H9 (cell line): ENCODE measurements around the gene MSLN. TPM values are rescaled to one million over a fixed set of nuclear protein-coding genes. Genes with fewer than 3 reads are reported as not detected.

Experiments used
- DNase-seq: peaks from one replicate; pipeline ENCODE4 v3.0.0-alpha.2; 2017
- H2AFZ ChIP-seq: one replicate; pipeline ENCODE4 v1.6.1; 2013; ENCODE audit warnings: mild to moderate bottlenecking, low read length, control low read depth, moderate library complexity
- H2AK5ac ChIP-seq: 2 replicates; pipeline ENCODE4 v1.6.1; 2013; ENCODE audit warnings: low read length, control low read depth, mixed read lengths; ENCODE audit not compliant: insufficient read length
- H2BK120ac ChIP-seq: one replicate; pipeline ENCODE4 v1.6.1; 2013; ENCODE audit warnings: low read depth, mild to moderate bottlenecking, low read length, control low read depth, inconsistent platforms; ENCODE audit not compliant: poor library complexity, severe bottlenecking
- H2BK12ac ChIP-seq: 2 replicates; pipeline ENCODE4 v1.6.1; 2013; ENCODE audit warnings: low read length, control low read depth, mixed read lengths, low read depth; ENCODE audit not compliant: insufficient read length
- H2BK15ac ChIP-seq: 2 replicates; pipeline ENCODE4 v1.6.1; 2013; ENCODE audit warnings: low read depth, low read length, control low read depth
- H2BK20ac ChIP-seq: one replicate; pipeline ENCODE4 v1.6.1; 2013; ENCODE audit warnings: low read depth, mild to moderate bottlenecking, low read length, control low read depth, inconsistent platforms; ENCODE audit not compliant: poor library complexity, severe bottlenecking
- H2BK5ac ChIP-seq: 2 replicates; pipeline ENCODE4 v1.6.1; 2013; ENCODE audit warnings: low read length, control low read depth, mixed read lengths; ENCODE audit not compliant: insufficient read length
- H3K14ac ChIP-seq: 2 replicates; pipeline ENCODE4 v1.6.1; 2013; ENCODE audit warnings: low read length, control low read depth; ENCODE audit not compliant: insufficient read depth
- H3K18ac ChIP-seq: 2 replicates; pipeline ENCODE4 v1.6.1; 2013; ENCODE audit warnings: low read depth, mild to moderate bottlenecking, mixed read lengths, low read length, control low read depth; ENCODE audit not compliant: insufficient read length
- H3K23ac ChIP-seq: 2 replicates; pipeline ENCODE4 v1.6.1; 2013; ENCODE audit warnings: low read length, control low read depth, mixed read lengths, low read depth; ENCODE audit not compliant: insufficient read length
- H3K23me2 ChIP-seq: 2 replicates; pipeline ENCODE4 v1.6.1; 2013; ENCODE audit warnings: low read depth, mild to moderate bottlenecking, mixed read lengths, low read length, control low read depth; ENCODE audit not compliant: insufficient read length, poor library complexity, severe bottlenecking
- H3K27ac ChIP-seq: 2 replicates; pipeline ENCODE4 v1.5.1; 2013; ENCODE audit warnings: low read length, control low read depth, mixed read lengths, low read depth; ENCODE audit not compliant: insufficient read length
- H3K27me3 ChIP-seq: 2 replicates; pipeline ENCODE4 v1.6.1; 2013; ENCODE audit warnings: low read length, control low read depth, inconsistent platforms; ENCODE audit not compliant: insufficient read depth
- H3K4ac ChIP-seq: 2 replicates; pipeline ENCODE4 v1.6.1; 2013; ENCODE audit warnings: low read depth, mild to moderate bottlenecking, control low read depth, inconsistent platforms, low read length, moderate library complexity
- H3K4me1 ChIP-seq: 2 replicates; pipeline ENCODE4 v1.6.1; 2013; ENCODE audit warnings: low read length, control low read depth, inconsistent platforms; ENCODE audit not compliant: insufficient read depth
- H3K4me2 ChIP-seq: 2 replicates; pipeline ENCODE4 v1.6.1; 2013; ENCODE audit warnings: low read length, control low read depth, mixed read lengths; ENCODE audit not compliant: insufficient read length, insufficient read depth
- H3K56ac ChIP-seq: 2 replicates; pipeline ENCODE4 v1.6.1; 2013; ENCODE audit warnings: low read depth, mild to moderate bottlenecking, mixed read lengths, low read length, control low read depth; ENCODE audit not compliant: insufficient read length
- H3K79me1 ChIP-seq: 2 replicates; pipeline ENCODE4 v1.6.1; 2013; ENCODE audit warnings: low read depth, mild to moderate bottlenecking, moderate library complexity, low read length, control low read depth, inconsistent platforms; ENCODE audit not compliant: insufficient read depth, poor library complexity, severe bottlenecking
- H3K79me2 ChIP-seq: 2 replicates; pipeline ENCODE4 v1.6.1; 2013; ENCODE audit warnings: low read length, control low read depth, inconsistent platforms; ENCODE audit not compliant: insufficient read depth
- H3K9ac ChIP-seq: 2 replicates; pipeline ENCODE4 v1.6.1; 2013; ENCODE audit warnings: low read length, control low read depth, mixed read lengths; ENCODE audit not compliant: insufficient read length; ENCODE audit errors: extremely low read depth
- H3K9me3 ChIP-seq: one replicate; pipeline ENCODE4 v1.6.1; 2013; ENCODE audit warnings: low read depth, low read length, inconsistent platforms; ENCODE audit not compliant: control insufficient read depth
- H3T11ph ChIP-seq: one replicate; pipeline ENCODE4 v1.6.1; 2013; ENCODE audit warnings: mild to moderate bottlenecking, low read length, control low read depth, inconsistent platforms
- H4K20me1 ChIP-seq: one replicate; pipeline ENCODE4 v1.6.1; 2013; ENCODE audit not compliant: control insufficient read depth, insufficient read length, insufficient read depth
- H4K5ac ChIP-seq: 2 replicates; pipeline ENCODE4 v1.6.1; 2013; ENCODE audit warnings: low read depth, mild to moderate bottlenecking, mixed read lengths, low read length, control low read depth; ENCODE audit not compliant: insufficient read length
- H4K8ac ChIP-seq: replicated peaks from 2 replicates; pipeline ENCODE4 v1.6.1; 2013; ENCODE audit warnings: low read length, control low read depth, mixed read lengths, low read depth; ENCODE audit not compliant: insufficient read length
- H4K91ac ChIP-seq: 2 replicates; pipeline ENCODE4 v1.6.1; 2013; ENCODE audit warnings: low read depth, mild to moderate bottlenecking, moderate library complexity, mixed read lengths, low read length, control low read depth; ENCODE audit not compliant: insufficient read length
- H3K27ac Mint-ChIP-seq, 3 experiments: 2 replicates in 2 of 3; 3 replicates in 1 of 3; pipeline ENCODE4 v1.8.0; 2020 to 2021; ENCODE audit warnings: mixed read lengths in 3 of 3, mild to moderate bottlenecking in 1 of 3, moderate library complexity in 1 of 3
- H3K27me3 Mint-ChIP-seq: 2 replicates; pipeline ENCODE4 v1.8.0; 2021; ENCODE audit warnings: low read depth, mild to moderate bottlenecking, moderate library complexity, mixed read lengths
- H3K36me3 Mint-ChIP-seq, 3 experiments: 2 replicates in 2 of 3; 3 replicates in 1 of 3; pipeline ENCODE4 v1.8.0; 2020 to 2021; ENCODE audit warnings: low read depth in 3 of 3, mixed read lengths in 3 of 3; ENCODE audit not compliant: insufficient read depth in 1 of 3
- H3K4me1 Mint-ChIP-seq, 2 experiments: 2 replicates each; pipeline ENCODE4 v1.8.0; 2020; ENCODE audit warnings: mixed read lengths in 2 of 2
- H3K4me3 Mint-ChIP-seq, 2 experiments: 2 replicates in 1 of 2; 3 replicates in 1 of 2; pipeline ENCODE4 v1.8.0; 2020 to 2021; ENCODE audit warnings: mild to moderate bottlenecking in 2 of 2, mixed read lengths in 2 of 2, moderate library complexity in 1 of 2
- H3K9me3 Mint-ChIP-seq, 2 experiments: 2 replicates in 1 of 2; 3 replicates in 1 of 2; pipeline ENCODE4 v1.8.0; 2020; ENCODE audit warnings: mild to moderate bottlenecking in 2 of 2, mixed read lengths in 2 of 2, moderate library complexity in 1 of 2
- whole genome bisulfite sequencing: extraction: QIAGEN DNeasy Blood & Tissue Kit; methylation state at CpG from one replicate; pipeline ENCODE4 v1.1.7; 2013; ENCODE audit warnings: missing lambda C conversion rate, low lambda C conversion rate, mixed read lengths; ENCODE audit not compliant: insufficient read length; ENCODE audit errors: extremely low coverage; 5-methylcytosine and 5-hydroxymethylcytosine counted together
- total RNA-seq: library from RNA; stranded (reverse); gene quantifications from 2 replicates; pipeline ENCODE4 v1.2.1, GENCODE V29; 2021
- TF ChIP-seq, protein P1 (sequence below): fragments of 200-600 bp; sonication (generic); conservative IDR thresholded peaks from 3 replicates; pipeline ENCODE4 v1.8.0; 2021; ENCODE audit warnings: antibody characterized with exemption, mild to moderate bottlenecking

Gene MSLN
- total RNA-seq, 1 experiment from 2014 or later = 0.22 TPM

DNA sequence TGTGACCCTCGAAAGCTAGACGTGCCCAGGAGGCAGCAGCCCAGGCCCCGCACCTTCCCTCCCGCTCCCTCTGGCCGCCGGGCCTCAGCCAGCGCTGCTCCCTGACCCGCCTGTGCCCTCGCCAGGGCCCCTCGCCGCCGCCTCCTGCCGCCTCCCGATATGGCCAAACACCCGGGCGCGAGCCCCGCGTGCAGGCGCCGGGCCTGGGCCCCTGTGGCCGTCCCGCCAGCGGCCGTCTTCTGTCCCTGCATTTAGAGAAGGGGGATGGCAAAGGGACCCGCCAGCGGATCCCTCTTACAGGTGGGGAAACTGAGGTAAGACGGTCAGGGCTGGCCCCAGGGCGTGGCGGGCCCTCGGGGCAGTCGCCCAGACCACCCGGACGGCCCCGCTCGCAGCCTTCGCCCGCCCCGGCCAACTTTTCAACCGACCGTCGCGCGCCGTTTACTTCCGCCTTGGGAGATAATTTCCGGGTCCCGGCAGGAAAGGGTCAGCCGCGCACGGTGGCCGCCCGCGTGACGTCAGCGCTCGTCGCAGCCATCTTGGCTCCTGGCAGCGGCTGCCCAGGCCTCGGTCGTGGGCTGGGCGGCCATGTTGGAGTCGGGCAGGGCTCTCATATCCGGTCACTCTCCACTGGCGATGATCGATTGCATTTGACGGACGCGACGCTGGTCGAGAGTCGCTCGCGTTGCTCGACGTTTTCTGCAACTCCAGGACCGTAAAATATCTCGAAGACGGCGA lies 47.0 kb downstream of the MSLN start:
- no peaks in the 10 kb centered on the region; the same call in 1 of the 2 replicates for H3K4me1 ChIP-seq
- no peak overlapping the region for H3K14ac ChIP-seq
- H3K4ac ChIP-seq = no peak overlapping the region
- H3K27ac ChIP-seq = no peak overlapping the region
- peaks cover 3% of the 10 kb centered on the region for H3K23me2 ChIP-seq
- no peak overlapping the region for H2AFZ ChIP-seq
- peak overlapping the region; percentile 46 for H3K4me2 ChIP-seq
- Mint-ChIP-seq H3K9me3 (peaks cover 0 to 8% of the 10 kb centered on the region in 2 experiments; a peak in 2 of 5 replicates), H3K4me3 (peak overlapping the region; percentile 91 to 95), H3K4me1 (peaks cover 2 to 7% of the 10 kb centered on the region in 2 experiments; a peak in 1 of 4 replicates), H3K27me3 (peaks cover 84% of the 10 kb centered on the region), H3K27ac (peak overlapping the region in 1 of 3 experiments; percentile 92; a peak in 1 of 7 replicates), H3K36me3 (no peaks in the 10 kb centered on the region)
- no peak overlapping the region for H4K5ac ChIP-seq
- TF ChIP-seq, protein P1, sequence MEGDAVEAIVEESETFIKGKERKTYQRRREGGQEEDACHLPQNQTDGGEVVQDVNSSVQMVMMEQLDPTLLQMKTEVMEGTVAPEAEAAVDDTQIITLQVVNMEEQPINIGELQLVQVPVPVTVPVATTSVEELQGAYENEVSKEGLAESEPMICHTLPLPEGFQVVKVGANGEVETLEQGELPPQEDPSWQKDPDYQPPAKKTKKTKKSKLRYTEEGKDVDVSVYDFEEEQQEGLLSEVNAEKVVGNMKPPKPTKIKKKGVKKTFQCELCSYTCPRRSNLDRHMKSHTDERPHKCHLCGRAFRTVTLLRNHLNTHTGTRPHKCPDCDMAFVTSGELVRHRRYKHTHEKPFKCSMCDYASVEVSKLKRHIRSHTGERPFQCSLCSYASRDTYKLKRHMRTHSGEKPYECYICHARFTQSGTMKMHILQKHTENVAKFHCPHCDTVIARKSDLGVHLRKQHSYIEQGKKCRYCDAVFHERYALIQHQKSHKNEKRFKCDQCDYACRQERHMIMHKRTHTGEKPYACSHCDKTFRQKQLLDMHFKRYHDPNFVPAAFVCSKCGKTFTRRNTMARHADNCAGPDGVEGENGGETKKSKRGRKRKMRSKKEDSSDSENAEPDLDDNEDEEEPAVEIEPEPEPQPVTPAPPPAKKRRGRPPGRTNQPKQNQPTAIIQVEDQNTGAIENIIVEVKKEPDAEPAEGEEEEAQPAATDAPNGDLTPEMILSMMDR = no peak
- no peak overlapping the region for H3K23ac ChIP-seq
- H3K56ac ChIP-seq = no peak overlapping the region
- no peak overlapping the region for H2BK120ac ChIP-seq
- no peaks in the 10 kb centered on the region for H3K79me2 ChIP-seq
- DNase-seq = peak; percentile 96
- H2BK12ac ChIP-seq = no peak overlapping the region
- H3K9me3 ChIP-seq = no peaks in the 10 kb centered on the region
- H4K8ac ChIP-seq = no peak overlapping the region
- no peak overlapping the region for H2AK5ac ChIP-seq
- no peak overlapping the region for H4K91ac ChIP-seq
- H2BK20ac ChIP-seq = no peak overlapping the region
- no peak overlapping the region for H3T11ph ChIP-seq
- peaks cover 5% of the 10 kb centered on the region; the same call in 1 of the 2 replicates for H3K27me3 ChIP-seq
- H4K20me1 ChIP-seq = no peaks in the 10 kb centered on the region
- H3K18ac ChIP-seq = no peak overlapping the region
- H3K9ac ChIP-seq = peak overlapping the region; percentile 29
- H2BK15ac ChIP-seq = no peak overlapping the region
- no peak overlapping the region for H2BK5ac ChIP-seq
- no peaks in the 10 kb centered on the region for H3K79me1 ChIP-seq
- WGBS = no CpG with 5 or more reads among the region's 80 CpGs
